HG03280 (cell line): ENCODE results near the gene FAXDC2.

Experiments used
- ATAC-seq: cut with Tn5 transposase; IDR thresholded peaks from one replicate; pipeline ENCODE4 v1.9.1; 2021; ENCODE audit warnings: mild to moderate bottlenecking, moderate library complexity; ENCODE audit not compliant: unreplicated experiment

Gene FAXDC2, protein sequence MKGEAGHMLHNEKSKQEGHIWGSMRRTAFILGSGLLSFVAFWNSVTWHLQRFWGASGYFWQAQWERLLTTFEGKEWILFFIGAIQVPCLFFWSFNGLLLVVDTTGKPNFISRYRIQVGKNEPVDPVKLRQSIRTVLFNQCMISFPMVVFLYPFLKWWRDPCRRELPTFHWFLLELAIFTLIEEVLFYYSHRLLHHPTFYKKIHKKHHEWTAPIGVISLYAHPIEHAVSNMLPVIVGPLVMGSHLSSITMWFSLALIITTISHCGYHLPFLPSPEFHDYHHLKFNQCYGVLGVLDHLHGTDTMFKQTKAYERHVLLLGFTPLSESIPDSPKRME

DNA sequence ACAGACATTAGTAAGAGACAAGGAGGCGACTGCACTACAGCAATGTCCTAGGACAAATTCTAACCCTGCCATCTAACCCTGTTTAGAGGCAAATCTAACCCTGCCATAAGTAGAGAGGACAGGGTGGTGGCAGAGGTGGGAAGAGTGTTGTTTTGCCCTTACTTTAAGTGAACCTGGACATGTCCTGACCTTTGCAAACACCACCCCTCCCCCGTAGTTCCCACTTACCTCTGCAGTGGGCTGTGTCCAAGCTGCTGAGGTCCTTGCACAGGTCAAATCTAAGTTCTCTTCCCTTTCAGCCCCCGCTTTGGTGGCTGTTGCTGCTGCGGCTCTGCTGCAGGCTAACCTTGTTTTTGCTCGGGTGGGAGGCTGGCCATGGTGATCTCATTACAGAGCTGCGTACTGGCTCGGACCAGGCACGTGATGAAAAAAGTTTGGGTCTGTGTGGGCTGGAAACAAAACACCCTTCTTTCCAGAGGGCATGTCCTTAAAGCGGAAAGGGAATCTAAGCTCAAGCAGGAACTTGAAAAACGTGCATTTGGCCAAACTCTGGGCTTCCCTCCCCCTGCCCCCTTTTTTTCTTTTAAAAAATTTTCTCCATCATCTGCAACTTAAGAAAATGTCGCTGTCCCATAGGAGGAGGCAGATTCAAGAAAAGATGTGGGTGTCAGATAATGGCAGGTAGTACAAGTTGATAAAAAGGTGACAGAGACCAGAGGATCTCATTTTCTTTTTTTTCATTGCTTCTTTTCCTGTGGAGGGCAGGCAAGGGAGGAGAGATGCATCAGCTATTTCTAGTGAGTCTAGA is at the start of gene FAXDC2:
TSS of gene FAXDC2 (minus strand) at position 349 of the 808 bp plus-strand sequence. CDS start 12,425 bp downstream, outside the sequence.
- no peak for ATAC-seq

DNA sequence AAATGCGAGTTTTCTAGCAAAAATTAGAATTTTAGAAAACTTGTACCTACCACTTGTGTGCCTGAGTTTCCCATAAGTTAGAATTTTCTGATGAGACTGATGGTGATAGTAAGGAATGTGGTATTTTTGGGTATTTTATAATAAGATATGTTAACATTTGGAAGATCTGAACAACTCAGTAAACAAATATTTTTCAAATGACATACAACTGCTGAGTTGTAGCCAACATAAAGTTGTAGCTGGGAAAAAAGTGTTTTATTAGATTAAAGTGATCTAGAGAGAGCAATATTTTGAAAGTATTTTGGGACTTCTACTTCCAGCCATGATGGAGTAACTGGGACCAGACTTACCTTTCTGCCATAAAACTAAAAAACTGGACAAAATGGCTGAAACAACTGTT is 49.7 kb upstream of the FAXDC2 start:
- ATAC-seq: no peak

GRCh38 chr5:154899151-154899816 is 48.9 kb upstream of the FAXDC2 start:
- no peak for ATAC-seq

GRCh38 chr5:154898210-154898609 is 47.8 kb upstream of the FAXDC2 start:
- ATAC-seq: no peak

- ATAC-seq: no peak
Measured at GRCh38 chr5:154896562-154897165, 46.3 kb upstream of the FAXDC2 start.

DNA sequence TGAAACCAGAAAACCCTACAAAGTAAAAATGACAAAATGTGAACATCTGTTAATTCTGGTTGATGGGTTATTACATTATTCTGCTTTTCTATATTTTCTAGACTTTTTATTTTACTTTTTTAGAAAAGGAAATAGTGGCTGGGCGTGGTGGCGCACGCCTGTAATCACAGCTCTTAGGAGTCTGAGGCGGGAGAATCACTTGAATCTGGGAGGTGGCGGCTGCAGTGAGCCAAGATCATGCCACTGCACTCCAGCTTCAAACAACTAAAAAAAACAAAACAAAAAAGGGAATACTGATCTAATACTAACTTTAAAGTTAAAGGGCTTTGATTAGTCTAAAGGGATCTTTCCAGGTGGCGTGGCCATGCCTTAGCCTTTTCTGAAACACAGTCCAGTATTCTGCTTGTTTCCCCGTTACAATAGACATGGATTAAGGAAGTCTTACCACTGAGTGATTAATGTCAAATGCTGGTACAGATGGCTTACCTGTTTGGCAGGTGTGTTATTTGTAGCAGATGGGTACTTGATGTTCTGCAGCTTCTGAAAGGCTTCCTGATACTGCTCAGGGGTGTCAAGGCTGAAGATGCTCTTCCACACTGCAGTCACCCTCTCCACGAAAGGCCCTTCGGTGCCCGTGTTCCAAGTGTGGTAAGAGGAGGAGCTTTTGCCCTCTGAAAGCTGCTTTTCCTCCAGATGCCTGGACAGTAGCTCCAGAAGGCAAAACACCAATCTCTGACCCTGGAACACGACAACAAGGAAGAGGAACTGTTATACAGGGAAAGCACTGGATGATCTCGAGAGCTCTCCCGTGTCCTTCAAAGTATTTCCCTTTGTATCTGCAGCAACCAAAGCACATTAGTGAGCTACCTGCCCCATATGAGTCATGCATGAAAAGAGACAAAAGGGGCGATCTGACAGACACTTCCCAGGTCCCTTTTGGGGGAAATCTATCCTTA is 45.5 kb upstream of the FAXDC2 start:
- ATAC-seq: no peak

DNA sequence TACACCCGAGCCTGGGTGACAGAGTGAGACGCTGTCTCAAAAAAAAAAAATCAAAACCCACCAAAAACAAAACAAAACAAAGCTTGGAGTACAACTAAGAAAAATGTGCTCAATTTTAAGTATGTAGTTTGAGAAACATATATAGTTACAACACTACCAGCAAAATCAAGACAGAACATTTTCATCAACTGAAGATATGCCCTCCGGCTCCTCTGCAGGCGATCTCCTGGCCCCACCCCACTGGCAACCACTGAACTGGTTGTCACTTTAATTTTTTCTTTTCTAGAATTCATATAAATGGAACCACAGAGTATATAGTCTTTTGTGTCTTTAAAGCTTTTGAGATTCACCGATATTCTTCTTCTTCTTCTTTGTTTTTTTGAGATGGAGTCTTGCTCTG is 43.0 kb upstream of the FAXDC2 start:
- no peak for ATAC-seq

- ATAC-seq: no peak
Measured at GRCh38 chr5:154892369-154892771, 42.0 kb upstream of the FAXDC2 start.

DNA sequence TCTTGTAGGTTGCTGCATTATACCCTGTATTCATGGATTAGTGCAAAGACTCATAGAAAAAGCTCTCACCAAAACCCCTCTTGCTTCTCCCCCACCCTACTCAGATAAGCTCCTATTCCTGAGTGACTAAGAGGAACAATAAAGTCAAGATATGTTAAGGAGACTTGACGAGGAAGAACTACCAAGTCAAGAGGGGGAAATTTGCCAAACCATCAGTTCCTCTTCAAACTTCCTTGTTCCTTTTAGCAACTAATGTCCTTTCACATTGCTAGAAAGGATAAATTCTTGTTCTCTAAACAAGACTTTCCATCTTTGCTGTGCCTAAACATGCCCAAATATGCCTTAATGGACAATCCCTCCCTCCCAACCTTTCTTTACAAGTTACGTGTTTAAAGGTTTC is 35.0 kb upstream of the FAXDC2 start:
- ATAC-seq: no peak

DNA sequence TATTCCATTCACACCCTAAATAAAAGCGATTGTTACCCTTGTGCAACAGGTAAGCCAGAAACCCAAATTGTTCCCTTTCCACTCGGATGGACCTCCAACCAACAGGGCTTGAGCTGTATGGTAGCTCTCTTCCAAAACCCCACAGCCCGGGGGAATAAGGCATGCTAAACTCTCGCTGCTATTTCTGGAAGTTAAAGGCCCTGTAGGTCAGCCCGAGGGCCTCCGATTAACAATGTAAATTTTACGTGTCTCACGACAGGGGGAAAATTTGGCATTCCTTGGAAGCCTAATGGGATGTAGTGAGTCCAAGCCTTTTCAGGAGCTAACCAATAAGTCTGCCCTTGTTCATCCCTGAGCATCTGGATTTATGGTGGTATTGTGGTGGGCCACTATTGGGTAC is 34.0 kb upstream of the FAXDC2 start:
- ATAC-seq: no peak

DNA sequence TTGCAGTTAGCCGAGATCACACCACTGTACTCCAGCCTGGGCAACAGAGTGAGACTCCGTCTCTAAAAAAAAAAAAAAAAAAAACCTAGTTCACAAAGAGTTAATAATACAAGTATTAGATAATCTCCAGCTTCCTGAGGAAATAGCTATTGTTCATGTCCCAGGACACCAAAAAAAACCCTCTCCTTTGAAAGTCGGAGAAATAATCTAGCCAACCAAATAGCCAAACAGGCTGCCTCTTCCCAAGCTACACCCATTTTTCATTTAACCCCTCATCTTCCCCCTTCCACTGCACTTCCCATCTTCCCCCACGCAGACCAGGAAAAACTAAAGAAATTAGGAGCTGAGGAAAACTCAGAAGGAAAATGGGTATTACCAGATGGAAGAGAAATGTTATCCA is 31.6 kb upstream of the FAXDC2 start:
- no peak for ATAC-seq

- no peak for ATAC-seq
Measured at GRCh38 chr5:154878642-154879335, 28.4 kb upstream of the FAXDC2 start.

- ATAC-seq: no peak
Measured at GRCh38 chr5:154873791-154874331, 23.5 kb upstream of the FAXDC2 start.

DNA sequence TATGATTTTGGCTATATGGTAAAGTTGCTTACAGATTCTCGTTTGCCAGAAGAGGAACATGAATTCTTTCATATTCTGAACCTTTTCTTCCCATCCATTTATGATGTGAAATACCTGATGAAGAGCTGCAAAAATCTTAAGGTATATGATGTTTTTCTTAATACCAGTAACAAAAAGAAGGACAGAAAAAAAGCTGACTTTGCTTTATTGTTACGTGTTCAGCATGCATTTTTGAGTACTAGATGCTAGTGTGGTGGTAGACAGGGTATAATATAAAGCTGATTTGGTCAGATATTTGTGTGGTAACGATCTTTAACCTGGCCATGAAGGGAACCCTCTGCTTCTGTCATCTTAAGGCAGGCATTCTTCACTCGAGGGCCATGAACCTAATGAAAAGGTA is 21.3 kb upstream of the FAXDC2 start:
- no peak for ATAC-seq

GRCh38 chr5:154868702-154869101 is 18.3 kb upstream of the FAXDC2 start:
- no peak for ATAC-seq

- ATAC-seq: no peak
Measured at GRCh38 chr5:154866841-154867240, 16.4 kb upstream of the FAXDC2 start.

DNA sequence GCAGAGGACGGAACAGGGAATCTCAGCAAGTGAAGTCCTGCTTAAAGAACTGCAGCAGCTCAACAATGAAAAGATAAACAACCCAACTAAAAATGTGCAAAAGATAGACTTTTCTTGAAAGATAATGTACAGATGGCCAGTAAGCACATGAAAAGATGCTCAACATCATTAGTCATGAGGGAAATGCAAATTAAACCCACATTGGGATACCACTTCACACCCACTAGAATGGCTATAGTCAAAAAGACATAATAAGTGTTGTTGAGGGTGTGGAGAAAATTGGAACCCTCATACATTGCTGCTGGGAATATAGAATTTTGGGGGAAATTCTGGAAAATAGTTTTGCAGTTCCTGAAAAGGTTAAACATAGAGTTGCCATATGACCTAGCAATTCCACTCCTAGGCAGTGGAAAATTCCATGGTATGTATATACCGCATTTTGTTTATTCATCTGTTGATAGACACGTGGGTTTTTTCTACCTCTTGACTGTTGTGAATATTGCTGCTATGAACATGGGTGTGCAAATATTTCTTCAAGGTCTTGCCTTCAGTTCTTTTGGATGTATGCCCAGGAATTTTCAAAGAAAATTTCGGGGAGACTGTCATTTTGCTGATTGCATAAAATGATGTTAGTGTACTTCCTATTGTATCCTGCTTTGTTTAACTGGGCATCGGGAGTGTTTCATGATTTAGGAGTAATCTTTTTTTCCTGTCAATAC is 15.2 kb upstream of the FAXDC2 start:
- ATAC-seq: no peak

DNA sequence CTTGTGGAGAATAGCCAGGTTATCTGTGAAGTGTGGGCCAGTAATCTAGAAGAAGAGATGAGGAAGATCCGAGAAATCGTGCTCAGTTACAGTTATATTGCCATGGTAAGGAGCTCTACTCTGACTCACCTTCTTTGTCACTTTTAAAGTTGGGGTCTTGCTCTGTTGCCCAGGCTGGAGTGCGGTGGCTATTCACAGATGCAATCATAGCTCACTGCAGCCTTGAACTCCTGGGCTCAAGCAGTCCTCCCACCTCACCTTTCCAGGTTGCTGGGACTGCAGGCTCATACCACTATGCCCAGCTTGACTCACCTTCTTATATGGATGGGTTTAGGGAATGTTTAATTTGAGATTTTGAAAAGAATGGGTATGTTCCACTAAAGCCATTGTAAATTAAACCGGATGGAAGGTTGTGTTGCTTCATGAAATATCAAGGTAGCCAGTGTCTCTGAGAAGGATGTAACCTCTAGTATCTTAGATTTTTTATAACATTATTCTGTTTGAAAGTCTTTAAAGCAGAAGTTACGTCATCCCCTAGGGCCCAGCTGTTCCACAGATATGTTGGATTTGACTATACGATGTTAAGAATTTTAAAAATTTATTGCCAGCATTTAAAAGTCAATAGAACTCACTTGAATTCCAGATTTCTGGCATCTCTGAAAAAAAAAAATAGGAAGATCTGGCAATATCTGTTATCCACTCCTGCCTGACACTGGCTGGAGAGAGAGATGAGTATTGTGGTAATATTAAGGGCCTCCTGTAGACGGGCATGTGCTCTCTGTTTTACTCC is 13.1 kb upstream of the FAXDC2 start:
- no peak for ATAC-seq
